Amygdala (tissue), 56 donors: Measurements from ENCODE around the gene ADAT1.
A peak's percentile ranks its signal among the peaks of the same experiment; 100 is the strongest.
"Not testable (repeated sequence)": the region's sequence is repeated elsewhere in the genome, so short reads cannot be mapped to it uniquely, and the experiment has no call there.

Experiments used
- DNase-seq, 56 donors: peaks; one replicate each; lab custom pipeline; 2025; lab: John Stamatoyannopoulos, UW

The ADAT1 gene

DNA sequence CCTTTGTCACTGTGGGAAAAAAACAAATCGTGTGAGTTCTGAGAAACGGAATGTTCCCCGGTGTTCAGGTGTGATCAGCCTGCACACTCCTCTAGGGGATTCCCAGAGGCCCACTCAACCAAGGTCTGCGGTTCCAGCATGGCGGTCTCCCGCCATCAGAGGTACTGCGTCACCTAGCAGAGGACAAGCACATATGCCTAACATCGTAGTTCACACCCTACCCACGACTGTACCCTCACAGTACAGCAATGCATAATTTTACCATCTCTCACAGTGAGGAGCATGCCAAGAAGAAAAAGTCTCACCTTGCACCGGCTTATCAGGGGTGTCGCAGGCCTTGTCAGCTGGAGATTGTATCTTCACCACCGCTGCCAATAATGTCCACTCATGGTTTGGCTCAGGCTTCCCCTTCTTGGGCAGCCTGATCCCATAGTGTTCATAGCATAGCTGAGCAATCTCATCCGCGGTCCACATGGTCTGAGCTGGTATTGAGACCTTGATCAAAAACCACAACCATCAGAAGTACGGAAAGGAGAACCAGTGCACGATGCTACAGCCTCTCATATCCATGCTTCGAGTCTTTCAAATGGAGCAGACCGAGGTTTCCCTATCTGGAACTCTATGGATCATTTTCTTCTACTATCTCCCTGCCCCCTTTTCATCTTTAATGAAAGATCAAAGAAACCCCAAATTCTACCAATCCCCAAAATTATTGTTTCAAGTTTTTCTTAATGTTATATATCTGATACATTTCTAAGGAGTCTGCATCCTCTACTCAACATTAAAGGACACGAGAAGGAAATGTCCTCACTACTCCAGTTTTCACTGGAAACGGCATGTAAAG, 2.5 kb downstream of the ADAT1 start:
- no peak for DNase-seq

DNA sequence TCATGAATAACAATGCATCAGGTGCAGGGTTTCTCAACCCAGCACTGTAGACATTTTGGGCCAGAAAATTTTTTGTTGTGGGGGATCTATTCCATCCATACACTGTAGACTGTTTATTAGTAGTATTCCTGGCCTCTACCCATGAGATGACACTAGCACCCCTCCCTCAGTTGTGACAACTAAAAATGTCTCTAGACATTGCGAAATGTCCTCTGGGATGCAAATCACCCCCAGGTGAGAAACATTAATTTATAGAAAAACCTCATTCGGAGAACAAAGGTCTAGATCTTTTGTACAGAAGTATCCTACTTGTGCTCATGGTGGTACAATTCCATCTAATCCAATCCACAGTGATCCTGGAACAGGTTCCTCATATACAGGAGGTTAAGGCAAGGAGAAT, 4.3 kb downstream of the ADAT1 start:
- DNase-seq: no peak

DNA sequence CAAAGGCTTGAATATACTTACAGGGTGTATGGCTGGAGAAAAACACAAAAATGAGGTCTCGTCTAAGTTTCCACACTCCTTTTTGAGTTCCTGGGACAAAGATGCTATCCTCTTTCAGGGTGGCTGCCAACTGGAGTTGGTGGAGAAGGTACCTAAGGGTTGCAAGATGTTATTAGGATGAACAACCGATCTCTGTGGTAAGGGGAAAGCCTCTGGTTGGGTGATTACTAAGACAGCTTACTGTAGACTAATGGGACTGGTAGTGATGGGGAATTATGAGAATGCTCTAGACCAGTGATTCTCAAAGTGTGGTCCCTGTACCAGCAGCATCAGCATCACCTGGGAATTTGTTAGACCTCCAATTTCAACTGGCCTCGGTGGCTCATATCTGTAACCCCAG, 6.0 kb downstream of the ADAT1 start:
- no peak for DNase-seq

DNA sequence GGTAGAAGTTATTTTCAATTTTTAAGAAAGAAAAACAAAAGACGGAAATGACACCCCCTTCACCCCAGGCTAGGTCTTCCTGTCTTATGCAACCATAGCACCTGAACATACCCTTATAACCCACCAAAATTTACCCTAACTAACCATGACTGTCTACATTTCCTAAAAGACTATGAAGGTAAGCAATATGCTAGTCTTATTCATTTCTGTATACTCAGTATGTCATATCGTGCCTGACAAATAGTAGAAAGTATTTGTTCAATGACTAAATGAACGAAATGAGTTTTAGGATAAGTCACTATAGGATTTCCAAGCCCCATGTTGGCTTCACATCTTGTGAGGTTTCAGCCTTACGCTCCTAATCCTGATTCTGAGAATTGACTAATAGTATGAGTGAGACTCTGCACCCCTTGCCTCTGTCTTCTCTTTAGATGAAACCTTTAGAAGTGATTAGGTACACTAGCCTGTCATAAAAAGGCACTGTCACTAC, 6.5 kb downstream of the ADAT1 start:
- no peak for DNase-seq

DNA sequence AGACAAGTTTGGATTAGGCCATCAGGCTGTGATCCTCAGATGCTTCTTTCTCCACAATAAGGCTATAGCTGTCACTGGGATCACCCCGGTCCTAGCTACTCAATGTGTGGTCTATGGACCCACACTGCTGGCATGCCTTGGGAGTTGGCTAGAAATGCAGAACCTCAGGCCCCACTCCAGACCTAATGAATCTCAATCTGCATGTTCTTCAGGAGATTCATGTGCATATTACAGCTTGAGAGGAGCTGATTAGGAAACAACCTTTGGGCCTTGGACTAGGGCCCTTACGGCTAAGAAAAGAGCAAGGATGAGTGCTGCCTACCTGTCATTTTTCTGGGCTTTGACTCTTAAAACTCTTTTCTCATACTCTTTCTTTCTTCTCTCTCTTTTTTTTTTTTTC, 7.5 kb downstream of the ADAT1 start:
- DNase-seq: no peak

DNA sequence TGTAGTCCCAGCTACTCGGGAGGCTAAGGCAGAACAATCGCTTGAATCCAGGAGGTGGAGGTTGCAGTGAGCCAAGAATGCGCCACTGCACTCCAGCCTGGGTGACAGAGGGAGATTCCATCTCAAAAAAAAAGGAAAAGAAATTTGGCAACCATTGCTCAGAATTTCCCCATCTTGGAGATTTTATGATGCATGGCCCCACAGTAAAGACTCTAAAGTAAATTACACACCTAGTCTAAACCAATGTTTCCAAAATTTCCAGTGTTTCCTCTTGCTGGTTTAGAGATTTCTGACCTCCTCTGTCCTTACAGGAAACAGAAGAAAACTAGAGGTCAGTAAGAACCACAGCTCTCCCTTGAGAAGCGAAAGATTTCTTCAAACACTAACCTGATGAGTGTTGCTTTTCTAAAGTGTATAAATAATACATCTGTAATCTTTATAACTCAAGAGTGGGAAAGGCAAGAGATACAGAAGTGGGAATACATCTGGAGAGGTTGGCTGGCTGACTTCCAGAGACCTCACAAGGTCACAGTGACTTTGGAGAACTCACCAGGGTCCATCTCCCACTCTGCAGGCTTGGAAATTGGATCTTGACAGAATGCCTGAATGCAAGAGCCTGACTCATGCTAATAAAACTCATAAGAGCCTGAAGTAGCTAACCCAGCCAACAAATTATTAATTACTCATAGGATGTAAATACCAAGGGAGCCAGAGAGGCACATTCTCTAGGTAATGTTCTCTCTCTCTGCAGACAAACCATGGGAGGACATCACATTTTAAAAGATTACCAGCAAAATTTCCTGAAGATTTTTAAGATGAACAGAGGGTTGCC, 8.8 kb downstream of the ADAT1 start:
- no peak for DNase-seq

DNA sequence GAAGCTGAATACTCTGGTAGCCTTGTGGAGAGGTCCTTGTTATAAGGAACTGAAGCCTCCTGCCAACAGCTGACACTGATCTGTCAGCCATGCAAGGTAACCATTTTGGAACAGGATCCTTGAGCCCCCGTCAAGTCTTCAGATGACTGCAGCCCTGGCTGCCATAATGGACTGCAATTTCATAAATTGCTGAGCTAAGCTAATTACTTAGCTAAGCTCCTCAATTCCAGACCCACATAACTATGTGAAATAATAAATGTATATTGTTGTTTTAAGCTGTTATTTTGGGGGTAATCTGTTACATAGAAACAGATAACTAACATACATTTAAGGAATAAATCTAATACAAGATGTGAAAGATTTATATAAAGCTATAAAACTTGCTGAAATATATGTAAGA, 16.6 kb downstream of the ADAT1 start:
- no peak for DNase-seq

DNA sequence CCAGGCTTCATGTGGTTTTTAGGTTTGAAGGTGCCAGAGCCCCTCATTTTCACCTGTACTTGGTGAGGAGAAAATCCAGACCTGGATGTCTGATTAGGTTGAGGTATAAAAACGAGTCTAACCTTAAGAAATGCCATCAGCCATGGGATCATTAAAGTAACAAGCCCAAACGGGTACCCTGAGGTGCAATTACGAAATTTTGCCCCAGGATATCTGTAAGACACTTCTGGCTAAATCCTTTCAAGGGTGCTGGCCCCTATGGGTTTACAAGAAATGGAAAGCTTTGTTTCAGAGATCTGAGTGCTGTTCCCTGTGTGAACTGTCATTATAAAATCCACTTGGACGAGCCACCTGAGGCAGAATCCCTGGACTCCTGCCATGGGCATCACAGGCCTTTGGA, 19.8 kb downstream of the ADAT1 start:
- no peak for DNase-seq

DNA sequence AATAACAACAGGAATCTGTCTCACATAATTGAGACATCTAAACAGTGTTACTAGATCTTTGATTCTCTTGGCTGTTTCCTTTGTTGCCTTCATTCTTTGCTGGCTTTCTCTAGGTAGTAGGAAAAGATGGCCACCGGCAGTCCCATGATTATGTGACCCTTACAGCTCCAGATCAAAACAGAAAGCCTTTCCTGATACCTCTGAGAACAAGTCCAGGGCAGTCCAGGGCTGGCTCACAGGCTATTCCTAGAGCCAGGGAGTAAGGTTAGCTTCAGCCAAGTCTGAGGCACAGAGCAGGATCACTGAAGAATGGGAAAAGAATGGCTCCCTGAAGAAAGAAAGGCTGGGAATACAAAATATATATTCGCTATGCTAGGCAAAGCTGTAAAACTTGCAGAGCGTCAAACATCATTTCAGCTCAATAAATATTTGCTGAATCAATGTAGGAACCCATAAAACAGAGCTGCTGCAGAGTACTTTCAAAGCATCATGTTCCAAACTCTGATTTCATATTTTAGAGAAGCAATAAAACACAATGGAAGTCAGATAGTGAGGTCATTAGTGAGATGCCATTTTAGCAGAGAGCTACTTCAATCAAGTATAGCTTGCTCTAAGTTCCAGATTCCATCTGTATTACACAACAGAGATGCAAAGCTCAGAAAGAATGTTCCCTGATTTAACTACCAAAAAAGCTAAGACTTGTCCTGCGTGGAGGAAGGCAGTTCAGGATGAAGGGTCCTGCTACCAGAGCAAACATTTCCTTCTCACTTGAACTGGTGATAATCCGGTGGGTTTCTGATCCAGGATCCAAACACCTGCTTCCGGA, 23.4 kb downstream of the ADAT1 start:
- peak in 1 of 56 donors; percentile 7 for DNase-seq

DNA sequence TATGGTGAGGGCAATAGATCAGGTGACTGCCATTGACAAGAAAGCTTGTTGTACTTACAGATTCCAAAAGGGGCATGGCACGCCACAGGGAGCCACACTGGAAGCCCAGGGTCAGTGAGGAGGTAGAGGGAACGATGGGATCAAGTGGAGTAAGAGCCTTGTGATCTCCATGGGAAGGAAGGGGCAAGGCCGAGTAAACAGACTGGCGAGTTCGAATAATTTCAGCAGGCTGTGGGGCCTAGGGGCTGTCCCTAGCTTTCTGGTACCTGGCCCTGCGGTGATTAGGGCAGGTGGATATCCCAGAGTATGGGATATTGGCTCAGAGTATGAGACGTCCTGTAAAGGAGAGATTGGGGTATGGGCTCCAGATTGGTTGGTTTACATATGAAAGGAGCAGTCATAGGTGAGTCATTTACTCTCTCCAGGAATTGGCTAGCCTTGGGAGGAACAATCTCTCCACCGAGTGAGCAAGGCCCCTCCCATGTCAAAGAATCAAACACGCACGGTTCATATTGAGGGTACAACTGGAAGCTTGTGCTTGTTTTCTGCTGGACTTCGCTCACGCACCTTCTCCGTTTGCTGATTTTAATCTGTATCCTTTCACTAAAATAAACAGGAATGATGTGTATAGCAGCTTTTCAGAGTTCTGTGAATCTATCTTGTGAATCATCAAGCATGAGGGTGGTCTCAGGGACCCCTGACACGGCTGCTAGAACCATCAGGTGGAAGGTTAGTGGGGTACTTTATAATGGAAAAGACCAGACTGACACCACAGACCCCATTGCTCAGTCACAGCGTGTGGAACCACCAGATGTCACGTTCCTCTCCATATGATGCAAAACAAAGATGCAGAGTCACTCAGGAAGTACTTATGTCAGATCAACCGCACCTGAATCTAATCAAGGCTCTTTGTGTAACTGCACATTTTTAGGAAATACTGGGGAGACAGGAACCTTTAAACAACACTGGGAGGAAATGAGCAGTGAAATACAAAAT, 29.0 kb downstream of the ADAT1 start:
- no peak for DNase-seq

DNA sequence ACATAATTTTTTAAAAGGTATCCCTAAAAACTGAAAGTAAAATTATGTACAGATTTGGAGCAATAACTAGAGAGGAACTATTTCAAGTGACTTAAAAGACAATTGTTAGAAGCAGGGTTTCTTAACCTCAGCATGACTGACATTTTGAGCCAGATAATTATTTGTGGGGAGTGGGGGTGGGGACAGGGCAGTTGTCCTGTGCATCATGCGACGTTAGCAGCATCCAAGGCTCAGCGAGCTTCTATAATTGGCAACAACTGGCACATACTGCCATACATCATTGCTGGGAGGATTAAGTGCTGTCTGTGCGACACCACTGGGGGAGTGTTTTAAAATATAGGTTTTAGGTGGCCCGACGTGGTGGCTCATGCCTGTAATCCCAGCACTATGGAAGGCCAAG, 29.8 kb downstream of the ADAT1 start:
- DNase-seq: no peak

DNA sequence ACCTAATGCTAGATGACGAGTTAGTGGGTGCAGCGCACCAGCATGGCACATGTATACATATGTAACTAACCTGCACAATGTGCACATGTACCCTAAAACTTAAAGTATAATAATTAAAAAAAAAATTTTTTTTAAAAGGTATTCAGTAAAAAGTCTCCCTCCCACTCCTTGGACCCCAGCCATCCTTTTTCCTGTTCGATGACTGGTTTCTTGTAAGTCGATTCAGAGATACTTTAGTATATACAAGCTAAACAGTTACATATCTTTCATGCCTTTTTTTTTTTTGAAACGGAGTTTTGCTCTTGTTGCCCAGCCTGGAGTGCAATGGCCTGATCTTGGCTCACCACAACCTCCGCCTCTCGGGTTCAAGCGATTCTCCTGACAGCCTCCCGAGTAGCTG, 31.2 kb downstream of the ADAT1 start:
- not testable (repeated sequence) for DNase-seq

DNA sequence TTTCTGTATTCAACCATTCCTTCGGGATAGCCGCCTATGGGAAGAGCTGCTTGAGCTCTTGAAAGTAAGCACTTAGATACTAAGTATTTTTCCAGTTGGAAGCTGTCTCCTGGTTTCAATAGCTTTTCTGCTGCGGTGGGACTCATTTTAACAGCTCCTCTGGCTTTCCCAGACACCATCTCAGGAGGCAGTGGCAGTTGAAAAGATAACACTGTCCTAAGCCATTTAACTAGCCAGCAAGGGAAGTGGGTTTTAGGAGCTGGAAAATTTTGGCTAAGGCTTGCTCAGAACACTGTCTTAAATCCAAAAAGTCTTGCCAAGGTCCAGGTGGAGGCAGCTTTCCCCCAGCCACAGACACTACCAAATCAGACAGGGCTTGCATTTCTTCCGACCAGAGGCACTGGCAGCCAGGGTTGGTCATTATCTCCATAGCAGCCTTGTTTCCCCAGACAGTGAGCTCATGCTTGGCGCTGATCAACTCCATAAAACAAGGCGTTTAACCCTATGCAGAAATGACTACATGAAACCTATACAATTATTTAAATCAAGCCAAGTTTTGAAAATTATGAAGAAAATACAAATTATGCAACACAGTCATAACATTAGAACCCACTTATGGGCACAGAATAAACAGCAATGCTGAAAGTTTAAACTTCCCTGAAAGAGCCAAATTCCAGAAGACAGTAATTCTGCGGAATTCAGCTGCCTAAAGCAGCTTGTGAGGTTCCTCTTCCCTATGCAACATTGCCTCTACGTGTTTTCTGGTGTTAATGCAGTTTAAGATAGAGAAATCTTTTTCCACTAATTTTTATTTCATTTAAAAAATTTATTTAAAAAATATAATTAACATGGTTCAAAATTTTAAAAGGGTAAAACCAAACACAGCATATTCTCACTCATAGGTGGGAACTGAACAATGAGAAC, 31.9 kb downstream of the ADAT1 start:
- DNase-seq: peak in 25 of 56 donors; percentile 5 to 48 (median 22)

DNA sequence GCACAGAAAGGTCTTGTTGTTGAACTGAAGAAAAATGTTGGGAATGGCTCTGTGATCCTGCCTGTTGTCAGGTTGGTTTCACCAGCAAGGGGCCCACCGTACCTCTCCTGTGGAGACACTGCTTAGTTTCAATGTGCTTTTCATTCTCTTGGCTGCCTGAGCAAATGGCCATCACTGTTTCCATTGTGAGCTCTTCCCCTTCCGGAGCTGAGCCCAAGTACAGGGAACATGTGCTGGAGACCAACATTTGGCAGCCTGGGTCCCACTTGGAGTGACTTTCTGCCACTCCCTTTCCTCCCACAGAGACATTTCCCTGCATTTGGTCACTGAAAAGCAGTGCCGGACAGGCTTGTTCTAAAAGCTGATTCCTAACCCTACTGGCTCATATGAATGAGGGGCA, 33.8 kb downstream of the ADAT1 start:
- peak in 6 of 56 donors; percentile 6 to 31 (median 19) for DNase-seq

DNA sequence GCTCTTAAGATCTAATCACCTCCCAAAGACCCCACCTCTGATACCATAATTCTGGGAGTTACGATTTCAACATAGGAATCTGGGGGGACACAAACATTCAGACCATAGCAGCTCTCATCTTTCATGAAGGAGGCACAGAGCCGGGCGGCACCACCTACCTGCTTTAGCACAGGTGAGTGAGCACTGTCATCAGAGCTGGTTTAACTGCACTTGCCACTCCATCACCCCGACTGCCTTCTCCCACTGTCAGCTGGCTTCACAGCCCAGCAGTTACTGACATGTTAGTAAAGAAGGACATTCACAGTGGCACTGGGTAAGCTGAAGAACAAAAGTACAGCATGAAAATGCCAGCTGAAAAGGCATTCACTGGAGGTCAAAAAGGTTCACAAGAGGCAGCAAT, 34.4 kb downstream of the ADAT1 start:
- DNase-seq: no peak

DNA sequence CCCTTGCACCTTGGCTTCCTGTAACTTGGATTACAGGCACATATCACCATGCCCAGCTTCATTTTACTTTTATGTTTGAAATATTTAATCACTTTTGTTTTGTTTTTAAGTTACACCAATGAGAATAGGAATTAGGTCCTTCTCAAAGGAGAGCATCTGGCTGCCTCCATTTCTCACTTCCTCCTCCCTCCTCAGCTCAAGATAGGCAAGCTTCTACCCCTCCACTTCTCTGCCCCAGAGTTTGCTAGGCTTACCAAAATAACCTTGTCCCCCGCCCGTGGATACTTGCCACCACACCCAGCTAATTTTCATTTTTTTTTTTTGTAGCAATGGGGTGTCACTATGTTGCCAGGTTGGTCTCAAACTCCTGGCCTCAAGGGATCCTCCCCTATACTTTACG, 39.0 kb downstream of the ADAT1 start:
- no peak for DNase-seq

DNA sequence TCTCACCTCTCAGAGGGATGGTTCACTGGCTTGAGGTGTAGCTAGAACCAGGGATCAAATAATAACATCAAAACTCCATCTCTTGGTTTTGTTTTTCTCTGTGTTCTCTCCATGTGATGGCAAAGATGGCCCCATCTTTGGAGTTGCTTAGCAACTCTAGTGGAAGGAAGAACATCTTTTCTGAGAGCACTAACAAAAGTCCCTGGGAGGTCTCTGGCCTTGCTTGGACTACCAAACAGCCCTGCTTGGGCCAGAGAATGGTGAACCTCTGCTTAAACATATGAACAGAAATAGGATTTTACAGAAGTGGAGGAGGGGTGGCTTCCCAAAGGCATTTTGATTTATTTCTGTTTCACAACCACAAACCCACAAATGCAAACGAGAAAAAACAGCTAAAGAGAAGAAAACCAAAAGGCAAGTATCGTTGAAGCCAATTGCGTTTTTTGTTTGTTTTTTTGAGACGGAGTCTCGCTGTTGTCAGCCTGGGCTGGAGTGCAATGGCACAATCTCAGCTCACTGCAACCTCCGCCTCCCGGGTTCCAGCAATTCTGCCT, 43.7 kb downstream of the ADAT1 start:
- DNase-seq: no peak

DNA sequence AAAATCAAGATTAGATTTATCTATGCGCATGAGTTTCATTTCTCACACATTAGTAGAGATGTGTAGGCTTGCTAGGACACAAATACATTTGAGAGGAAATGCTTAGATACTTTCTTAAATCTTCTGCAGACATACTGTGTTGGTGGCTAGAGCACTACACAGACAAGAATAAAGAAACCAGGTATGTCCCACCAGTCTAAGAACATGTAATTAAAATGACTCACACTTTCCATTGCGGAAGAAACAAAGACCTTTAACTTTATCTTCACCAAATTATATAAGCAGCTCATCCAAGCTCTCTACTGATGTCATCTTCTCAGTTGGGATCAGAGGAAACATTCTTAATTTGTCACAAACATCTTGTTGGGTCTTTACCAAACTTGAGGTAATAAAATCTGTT, 44.4 kb downstream of the ADAT1 start:
- DNase-seq: no peak
